ENCODE measurements around the gene CEP164.
"Not testable (repeated sequence)": the region's sequence is repeated elsewhere in the genome, so short reads cannot be mapped to it uniquely, and the experiment has no call there.

The CEP164 gene

DNA sequence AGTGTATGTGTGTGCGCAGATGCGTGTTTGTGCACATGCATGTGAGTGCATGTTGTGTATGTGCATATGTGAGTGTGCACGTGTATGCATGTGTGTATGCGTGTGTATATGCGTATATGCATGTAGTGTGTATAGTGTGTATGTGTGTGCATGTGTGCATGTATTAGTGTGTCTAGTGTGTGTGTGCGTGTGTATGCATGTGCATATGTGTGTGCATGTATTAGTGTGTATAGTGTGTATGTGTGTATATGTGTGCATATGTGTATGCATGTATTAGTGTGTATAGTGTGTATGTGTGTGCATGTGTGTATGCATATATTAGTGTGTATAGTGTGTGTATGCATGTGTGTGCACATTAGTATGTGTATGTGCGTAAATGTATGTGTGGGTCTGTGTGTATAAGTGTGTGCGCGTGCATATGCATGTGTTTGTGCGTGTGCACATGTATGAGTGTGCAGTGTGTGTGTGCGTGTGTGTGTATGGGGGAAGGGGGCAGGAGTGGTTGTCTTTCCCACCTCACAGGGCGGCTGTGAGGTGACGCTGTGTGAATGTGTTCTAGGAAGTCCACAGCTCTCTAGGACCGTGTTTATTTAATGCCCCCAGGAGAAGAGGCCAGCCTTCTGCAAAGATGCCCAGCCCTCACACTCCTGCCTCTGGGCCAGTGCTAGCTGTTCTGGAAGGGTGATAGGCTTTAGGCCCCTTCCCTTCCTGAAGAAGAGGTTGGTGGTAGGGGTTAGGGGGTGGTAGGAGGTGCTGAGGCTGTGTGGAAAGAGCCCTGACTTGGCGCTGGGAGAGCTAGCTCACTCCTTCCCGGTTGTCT lies 114.6 kb downstream of the CEP164 start:
- no peak for DNase-seq (ENCODE audit: low spot score)

DNA sequence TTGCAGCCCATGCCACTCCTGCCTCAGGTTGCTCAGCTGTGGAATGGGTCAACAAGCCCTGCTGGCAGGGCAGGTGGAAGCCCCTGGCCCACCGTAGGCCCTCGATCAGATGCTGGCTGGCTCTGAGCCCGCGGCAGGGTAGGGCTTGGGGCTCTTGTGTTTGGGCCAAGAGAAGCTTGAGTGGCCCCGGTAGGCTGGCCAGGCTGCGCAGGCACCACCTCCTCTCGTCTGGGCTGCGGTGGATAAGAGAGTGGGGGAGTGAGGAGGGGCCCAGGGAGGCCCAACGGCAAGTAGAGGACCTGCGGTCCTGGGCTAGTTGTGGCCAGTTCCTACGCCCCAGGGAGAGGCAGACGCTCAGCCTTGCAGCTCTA lies 115.2 kb downstream of the CEP164 start:
- DNase-seq (ENCODE audit: low spot score) = no peak

DNA sequence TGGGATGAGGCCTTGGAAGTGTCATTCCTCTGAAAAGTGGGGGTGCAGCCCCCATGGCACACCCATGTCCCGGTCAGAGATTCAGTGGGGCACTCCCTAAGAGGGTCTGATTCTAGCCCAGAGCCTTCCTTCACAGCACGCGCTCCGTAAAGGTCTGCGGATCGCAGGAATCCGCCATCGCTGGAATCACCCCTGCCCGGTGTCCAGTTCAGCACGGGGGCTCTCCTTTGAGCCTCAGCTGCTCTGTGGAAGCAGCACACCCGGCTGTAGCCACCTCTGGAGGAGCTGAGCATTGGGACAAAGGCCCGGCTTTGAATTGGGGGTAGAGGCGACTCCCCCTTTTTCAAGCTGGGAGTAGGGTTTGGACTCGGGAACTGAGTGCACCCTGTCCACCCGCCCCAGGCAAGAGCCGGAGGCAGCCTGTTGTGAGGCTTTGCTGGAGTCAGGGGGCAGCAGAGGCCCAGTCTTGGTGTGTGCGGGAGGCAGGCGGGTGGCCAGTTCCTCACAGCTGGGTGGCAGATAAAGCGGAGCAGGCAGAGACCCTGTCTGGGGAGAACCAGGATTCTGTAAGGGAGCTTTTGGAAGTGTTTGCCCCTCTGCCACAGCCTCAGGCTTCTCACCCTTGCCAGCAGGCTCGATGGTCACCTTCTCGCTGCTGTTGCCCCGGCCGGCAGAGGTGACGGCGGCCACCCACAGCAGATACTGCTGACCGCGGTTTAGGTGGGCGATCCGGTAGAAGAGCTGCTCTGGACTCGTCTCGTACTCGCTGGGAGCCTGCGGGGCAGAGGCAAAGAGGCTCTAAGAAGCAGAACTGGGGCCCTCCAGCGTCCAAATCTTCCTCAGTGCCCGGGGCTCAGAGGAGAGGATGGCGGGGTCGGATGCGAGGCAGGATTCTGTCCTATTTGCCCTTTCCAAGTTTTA lies 115.9 kb downstream of the CEP164 start:
- DNase-seq (ENCODE audit: low spot score) = no peak

DNA sequence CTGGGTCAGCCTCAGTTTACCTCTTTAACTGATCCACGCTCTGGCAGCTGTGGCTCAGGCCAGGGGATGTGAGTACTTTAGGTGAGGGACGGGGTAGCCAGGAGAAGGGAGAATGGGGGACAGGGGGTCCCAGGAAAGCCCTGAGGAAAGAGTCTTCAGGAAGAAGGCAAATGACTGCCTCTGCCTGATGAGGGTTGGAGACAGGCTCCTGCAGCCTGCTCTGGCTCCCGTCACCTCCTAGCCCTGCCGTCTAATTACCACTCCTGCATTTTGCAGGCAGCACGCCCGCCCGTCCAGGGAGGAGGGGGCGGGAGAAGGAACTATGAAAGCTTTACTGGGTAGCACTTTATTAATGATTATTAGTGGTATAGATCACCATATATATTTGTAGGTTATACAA lies 116.6 kb downstream of the CEP164 start:
- DNase-seq (ENCODE audit: low spot score) = no peak

DNA sequence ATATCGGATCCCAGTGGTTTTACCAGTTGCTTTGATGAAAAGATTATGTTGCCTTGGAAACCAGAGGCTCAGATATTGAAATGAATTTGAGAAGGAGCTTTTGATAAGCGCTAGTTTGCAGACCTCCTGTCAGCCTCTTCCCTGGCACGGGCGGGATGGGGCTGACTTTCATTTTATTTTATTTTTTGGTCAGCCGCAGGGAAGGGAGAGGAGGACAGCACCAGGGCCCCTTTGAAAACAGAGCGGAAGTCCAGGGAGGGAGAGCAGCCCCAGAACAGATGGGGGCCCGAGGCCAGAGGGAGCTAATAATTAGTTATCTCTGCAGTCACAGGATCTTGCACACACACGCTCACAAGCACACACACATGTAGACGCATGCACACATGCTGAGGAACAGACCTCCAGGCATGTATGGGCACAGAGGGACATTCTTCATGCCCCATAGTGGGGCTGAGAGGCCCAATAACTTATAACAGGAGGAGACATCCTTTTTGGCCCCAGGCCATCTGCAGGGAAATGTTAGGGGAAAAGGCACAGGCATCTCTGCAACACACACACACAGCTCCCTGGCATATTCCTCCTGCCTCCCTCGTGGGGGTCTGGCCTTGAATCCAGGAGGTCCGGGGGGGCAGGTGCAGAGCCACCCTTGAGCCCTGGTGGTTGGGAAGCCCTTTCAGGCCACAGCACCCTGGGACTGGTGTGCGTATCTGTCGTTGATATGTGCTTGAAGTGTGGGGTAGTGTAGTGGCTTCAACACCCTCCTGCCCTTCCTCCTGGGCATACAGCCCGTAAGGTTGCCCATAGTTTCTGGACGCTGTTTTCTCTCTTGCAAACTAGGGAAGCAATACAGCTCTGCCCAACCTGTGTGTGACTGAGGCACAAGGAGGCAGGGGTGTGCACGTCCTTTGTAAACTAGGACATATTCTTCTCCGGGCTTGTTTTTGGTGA lies 117.3 kb downstream of the CEP164 start:
- DNase-seq (ENCODE audit: low spot score) = no peak

DNA sequence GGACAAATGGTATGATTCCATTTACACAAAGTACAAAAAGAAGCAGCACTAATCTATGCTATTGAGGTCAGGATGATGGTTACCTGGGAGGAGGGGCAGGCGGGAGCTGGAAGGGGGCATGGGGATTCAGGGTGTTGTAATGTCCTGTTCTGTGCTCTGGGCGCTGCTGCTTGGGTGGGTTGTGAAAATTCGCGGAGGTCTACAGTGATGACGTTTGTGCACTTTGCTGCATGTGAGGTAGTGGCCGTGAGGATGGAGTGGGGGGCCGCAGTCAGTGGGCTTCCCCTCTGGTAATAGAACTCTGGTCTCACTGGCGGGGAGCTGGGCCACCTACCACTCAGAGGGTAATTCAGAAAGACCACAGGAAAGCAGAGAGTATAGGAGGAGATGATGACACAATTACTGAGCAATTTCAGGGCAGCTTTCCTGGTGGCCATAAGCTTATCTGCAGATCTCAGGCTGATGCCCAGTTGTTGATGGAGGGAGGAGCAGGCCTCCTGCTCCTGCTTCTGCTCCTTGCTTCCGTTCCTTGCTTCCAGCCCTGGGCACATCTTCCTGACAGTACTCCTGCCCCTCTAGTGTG lies 121.5 kb downstream of the CEP164 start:
- no peak for DNase-seq (ENCODE audit: low spot score)

DNA sequence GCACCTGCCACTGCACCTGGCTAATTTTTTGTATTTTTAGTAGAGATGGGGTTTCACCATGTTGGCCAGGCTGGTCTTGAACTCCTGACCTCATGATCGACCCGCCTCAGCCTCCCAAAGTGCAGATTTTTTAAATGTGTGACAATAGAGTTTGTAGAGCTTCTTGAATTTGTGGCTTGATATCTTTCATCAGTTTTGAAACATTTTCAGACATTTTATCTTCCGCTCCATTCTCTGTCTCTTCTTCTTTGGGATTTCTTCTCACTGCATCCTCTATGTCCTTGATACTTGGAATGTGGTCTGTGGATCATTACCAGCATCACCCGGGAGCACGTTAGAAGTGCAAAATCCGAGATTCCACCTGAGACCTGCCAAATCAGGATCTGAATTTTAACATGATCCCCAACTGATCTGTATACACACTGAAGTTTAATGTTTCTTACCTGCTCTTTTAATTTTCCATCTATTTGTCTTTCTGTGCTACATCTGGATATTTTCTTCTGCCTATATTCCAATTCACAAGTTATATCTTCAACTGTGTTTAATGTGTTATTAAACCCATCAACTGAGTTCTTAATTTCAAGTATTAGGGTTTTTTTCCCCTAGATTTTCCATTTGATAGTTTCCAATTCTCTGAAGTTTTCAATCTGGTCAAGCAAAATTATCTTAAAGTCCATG lies 126.4 kb downstream of the CEP164 start:
- no peak for DNase-seq (ENCODE audit: low spot score)

DNA sequence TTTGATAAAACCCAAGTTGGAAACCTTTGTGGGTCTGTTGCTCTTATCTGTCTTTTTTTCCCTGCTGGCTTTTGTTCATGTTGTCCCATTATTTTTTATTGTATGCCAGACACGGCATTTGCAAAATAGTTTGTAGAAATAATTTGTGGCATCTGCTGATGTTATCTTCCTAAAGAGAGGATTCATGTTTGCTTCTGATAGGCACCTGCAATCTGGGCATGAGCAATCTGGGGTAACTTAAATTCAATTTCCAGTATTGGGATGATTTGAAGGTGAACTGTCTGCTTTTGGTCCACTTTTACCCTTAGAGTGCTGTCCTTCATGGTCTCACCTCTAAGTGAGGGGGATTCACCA lies 126.9 kb downstream of the CEP164 start:
- DNase-seq (ENCODE audit: low spot score) = no peak

DNA sequence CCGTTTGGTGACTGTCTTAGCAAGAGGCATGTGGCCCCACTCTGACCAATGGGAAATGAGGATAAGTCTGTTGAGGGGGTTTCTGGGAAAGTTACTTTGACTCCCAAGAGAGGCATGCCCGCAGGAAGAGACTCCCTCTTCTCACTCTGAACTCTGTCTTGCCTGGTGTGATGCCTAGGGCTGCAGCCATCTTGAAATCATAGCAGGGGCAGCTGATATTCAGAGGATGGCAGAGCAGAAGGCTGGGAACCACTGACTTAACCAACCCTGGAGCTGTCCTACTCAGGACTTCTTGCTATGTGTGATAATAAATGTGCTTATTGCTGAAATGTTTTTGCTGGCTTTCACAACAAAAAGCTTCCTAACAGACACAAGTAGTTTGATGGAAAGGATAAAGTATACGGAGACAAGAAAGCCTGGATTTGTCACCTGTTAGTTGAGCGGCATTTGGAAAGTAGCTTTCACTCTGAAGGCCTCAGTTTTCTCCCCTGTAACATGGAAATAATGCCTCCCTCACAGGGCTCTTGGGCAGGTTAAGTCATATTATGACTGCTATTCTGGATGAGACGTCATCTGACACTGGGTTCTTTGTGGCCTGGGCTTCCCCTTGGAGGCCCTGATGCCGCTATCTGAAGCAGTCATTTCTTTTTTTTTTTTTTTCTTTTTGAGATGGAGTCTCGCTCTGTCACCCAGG lies 128.5 kb downstream of the CEP164 start:
- no peak for DNase-seq (ENCODE audit: low spot score)

DNA sequence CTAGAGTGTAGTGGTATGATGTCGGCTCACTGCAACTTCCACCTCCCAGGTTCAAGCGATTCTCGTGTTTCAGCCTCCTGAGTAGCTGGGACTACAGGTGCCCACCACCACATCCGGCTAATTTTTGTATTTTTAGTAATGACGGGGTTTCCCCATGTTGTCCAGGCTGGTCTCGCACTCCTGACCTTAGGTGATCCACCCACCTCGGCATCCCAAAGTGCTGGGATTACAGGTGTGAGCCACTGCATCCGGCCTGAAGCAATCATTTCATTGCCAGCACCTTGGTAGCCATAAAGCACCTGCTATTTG lies 129.0 kb downstream of the CEP164 start:
- DNase-seq (ENCODE audit: low spot score) = not testable (repeated sequence)

DNA sequence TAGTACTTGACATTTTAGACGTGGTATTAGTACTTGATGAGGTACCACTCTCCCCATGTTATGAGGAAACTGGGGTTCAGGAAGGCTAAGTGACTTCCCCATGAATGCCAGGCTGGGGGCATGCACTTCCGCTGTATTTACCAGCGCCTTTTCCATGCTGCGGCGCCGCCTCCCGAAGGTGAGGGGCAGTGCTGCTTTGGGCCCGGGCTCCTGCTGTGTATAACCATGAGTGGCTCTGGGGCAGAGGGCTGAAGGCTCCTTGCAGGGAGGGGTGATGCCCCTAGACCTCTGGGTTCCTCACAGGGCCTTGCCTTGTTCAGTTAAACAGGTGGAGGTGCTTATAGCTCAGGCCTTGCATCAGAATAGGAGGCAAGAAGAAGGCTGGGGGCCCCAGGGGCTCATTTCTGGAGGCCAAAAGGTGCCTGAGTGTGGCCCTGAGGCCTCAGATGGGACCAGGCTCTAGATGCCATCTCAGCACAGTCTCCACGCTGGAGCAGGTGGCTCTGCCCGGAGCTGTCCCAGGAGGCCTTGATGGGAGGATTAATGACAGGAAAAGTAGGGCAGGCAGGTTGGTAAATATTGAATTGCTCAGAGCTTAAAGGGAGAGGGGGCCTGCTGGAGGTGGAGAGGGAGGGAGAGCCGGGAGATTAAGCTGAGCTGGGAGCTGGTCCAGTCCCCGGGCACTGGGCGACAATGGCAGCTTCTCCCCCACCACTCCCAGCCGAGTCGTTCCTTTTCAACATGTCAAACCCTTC lies 129.6 kb downstream of the CEP164 start:
- DNase-seq (ENCODE audit: low spot score) = no peak

DNA sequence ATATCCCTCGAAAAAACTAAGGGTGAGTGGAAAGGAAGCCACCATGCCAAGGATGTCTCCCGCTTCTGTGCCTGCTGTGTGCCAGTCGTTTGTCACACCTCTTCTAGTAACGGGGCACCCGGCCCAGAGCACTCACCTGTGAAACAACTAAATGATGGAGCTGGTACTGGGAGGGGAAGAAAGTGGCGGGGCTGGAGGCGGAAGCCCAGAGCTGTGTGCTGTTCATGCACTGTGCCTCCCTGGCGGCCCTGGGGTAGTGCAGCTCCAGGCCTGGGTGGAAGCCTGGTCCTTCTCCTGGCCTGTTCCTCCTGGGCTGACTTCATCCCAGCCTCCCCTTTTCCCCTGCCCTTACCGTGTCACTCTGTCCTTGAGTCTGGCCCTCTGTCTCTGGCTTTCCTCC lies 130.2 kb downstream of the CEP164 start:
- DNase-seq (ENCODE audit: low spot score) = no peak

DNA sequence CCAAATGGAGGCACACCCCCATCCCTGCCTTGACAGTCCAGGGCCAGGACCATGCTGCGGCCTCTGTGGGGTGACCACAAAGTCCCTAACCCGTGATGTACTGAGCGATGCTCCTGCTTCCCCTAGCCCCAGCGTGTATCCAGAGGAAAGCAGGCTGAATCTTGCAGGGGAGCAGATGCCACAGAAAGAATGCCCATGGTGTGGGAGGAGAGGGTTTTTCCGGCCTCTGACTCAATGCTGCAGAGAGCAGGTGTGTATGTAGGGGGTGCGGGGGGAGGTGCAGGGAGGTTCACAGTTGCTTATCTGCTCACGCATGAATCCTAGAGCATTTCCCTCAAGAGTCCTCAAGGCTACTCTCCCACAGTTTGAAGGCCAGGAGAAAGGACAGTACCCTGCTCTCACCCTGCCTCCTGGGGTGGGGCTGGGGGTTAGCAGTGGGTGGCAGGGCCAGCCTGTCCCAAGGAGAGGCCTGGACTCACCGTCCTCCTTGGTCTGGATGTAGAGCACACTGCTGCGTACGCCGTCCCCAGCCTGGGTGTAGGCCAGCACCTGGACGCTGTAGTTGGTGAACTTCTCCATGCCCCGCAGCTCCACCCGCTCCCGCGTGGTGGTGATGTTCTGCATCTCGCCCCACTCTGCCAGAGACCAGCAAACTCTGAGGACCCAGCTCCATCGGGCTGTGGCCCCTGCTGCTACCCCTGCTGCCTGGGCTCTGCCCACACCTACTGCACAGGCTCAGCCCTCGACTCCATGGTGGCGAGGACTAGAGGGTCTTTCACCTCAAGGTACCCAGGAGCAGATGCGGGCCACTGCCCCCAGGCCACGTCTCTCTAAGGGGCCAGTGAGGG lies 130.8 kb downstream of the CEP164 start:
- no peak for DNase-seq (ENCODE audit: low spot score)

DNA sequence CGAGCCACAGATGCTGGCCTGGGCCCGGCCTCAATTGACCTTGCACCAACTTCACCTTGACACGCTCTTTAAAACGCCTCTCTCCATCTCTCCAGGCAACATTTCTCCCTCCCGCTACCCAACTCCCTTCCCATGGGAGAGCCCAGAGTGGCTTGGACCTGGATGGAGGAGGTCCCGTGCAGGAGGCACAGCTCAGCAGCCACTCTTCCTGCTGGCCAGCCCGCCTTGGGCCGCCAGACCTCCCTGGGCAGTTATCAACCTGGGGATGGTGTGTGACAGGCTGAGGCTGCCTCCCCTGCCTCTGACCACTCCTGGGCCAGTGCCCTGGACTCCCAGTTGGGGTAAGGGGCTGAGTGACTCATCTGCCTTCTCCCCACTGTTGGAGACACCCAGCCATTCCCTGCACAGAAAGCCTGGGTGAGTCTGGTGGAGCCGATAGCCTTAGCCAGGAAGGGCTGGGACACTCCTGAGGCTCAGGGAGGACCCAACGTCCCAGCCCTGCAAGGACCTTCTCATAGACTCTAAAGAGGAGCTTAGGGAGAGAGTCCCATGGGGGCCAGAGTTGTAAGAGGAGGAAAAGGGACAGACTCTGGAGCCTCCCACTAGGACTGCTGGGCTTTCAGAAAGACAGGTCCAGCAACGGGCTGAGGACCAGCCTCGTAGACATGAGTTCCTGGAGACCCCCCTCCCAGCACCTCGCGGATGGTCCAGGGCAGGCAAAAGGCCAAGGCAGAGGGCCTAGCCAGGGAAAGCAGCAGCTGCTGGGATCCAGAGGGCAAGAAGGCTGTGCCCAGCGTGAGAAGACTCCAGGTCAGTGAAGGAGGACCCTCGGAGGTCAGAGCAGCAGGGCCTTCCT lies 131.7 kb downstream of the CEP164 start:
- no peak for DNase-seq (ENCODE audit: low spot score)

DNA sequence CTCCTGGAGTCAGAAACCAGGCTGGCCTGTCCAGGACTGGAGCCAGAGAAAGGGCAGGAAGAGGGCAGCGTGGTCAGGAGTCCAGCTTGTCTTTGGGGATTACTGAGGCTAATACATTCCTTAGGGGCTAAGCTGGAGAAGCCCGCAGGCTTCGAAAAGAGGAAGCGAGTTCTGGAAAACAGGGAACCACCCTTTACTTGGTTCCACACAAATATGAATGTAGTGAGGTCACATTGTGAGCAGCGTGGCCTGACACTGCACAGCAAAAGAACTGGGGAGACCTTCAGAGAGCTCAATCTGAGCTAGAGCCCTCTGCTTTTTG lies 132.3 kb downstream of the CEP164 start:
- no peak for DNase-seq (ENCODE audit: low spot score)

DNA sequence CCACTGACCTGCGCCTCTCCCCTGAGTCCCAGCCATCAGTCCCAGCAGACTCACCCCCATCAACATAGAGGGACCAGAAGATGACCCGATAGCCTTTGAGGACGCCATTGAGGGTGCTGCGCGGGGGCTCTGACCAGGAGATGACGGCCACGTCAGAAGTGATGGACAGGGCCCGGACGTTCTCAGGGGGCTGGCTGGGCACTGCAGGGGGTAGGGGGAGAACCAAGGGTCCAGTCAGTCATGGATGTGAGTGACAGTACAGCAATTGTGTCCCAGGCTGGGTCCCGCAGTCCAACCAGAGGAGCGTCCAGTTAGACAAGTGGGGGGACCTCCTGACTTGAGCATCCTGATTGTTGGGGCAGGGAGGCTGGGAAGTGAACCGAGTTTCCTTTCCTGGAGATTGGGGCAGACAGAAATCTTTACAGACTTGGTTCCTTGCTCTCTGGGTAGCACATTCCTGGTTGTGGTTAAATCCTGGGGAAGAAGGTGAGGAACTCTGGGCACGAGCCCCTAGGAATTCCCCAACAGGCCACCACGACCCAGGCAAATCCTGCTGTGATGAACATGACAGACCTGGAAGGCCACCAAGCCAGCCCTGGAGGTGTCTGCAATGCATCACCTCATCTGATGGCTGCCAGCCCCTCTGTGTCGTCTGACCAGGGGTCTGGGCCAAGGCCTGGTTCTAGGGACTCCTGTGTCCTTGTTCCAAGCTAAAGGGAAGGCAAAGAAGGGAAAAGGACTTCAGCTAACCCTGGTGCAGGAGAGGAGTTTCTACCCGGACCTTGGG lies 133.9 kb downstream of the CEP164 start:
- no peak for DNase-seq (ENCODE audit: low spot score)

DNA sequence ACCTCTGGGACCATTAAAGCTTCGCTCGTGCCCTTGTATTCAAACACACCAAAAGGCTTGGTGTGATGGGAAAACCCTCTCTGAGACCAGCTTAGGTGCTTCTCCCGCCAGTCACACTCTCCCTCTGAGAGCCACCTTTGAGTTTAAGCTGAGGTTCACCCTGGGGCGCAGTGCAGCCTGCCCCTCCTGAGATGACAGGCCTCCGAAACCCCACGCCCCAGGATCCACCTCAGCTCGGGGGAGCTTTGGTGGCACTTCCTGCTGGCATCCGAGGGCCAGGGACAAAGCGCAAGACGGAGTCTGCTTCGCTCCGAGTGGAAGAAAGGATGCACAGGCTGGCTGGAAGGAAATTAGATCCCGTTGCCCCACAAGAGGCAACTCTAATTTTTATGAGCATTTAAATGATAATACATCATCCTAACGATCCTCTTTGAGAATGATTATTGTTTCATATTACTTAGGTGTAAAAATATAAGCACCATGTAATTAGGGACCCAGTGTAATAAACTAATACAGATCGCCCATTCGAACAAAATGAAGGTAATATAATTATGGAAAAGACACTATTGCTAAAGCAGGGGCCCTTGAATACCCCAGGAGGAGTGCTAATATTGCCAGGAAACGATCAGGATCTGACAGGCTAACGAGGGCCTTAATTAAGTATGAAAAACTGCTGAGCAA lies 134.7 kb downstream of the CEP164 start:
- no peak for DNase-seq (ENCODE audit: low spot score)

Data from hematopoietic multipotent progenitor cell treated with erythropoietin and hydrocortisone succinate and interleukin-3 and kit ligand, for 15 days (in vitro differentiated cells).